ENCODE results near the gene NQO1. TPM values are rescaled to one million over a fixed set of nuclear protein-coding genes. Genes with fewer than 3 reads are reported as not detected.

The NQO1 gene
- total RNA-seq, 2 donors from 2014 or later: 26.5 to 36.6 TPM

GRCh38 chr16:69699915-69700314 is 26.4 kb downstream of the NQO1 start:
- intact Hi-C loops (cut with DNase I): no loop called here
- no peak for TF ChIP-seq CTCF (IDR thresholded peaks at IDR 0.05)
- Histone ChIP-seq H3K36me3 (replicated peaks in 1 of 2; ENCODE audit: insufficient read depth in 1 of 2, low read depth in 2 of 2) (peaks cover 0 to 3% of the 10 kb centered on the region in 2 donors), H3K27me3 (no peaks in the 10 kb centered on the region), H3K4me3 (no peak overlapping the region), H3K27ac (no peak overlapping the region), H3K4me1 (peaks cover 23% of the 10 kb centered on the region), H3K9me3 (no peaks in the 10 kb centered on the region)
- ATAC-seq (no peak), DNase-seq (no peak)
- 88 to 95% methylated on average over 1 of the region's 1 CpG for WGBS, 2 donors

- H3K36me3 ChIP-seq (replicated peaks in 1 of 2; ENCODE audit: insufficient read depth in 1 of 2, low read depth in 2 of 2): peaks cover 0 to 14% of the 10 kb centered on the region in 2 donors
- no peak for TF ChIP-seq CTCF (IDR thresholded peaks at IDR 0.05)
- no peak for TF ChIP-seq POLR2A (IDR thresholded peaks at IDR 0.05)
- DNase-seq (no peak), ATAC-seq (no peak)
- no peaks in the 10 kb centered on the region for H3K27me3 ChIP-seq
- H3K4me3 ChIP-seq: no peak overlapping the region
- H3K9me3 ChIP-seq: no peaks in the 10 kb centered on the region
- H3K27ac ChIP-seq: no peak overlapping the region
- intact Hi-C loops (cut with DNase I): no loop called here
- 89 to 93% methylated on average over 3 of the region's 3 CpGs for WGBS, 2 donors
- peaks cover 23% of the 10 kb centered on the region for H3K4me1 ChIP-seq
These were observed 28.0 kb downstream of the NQO1 start for GRCh38 chr16:69698404-69698803.

GRCh38 chr16:69693916-69694315 is 32.4 kb downstream of the NQO1 start:
- WGBS, 2 donors: 100% methylated on average over 2 of the region's 2 CpGs
- ATAC-seq: no peak
- Histone ChIP-seq H3K36me3 (replicated peaks in 1 of 2; ENCODE audit: insufficient read depth in 1 of 2, low read depth in 2 of 2) (peaks cover 0 to 32% of the 10 kb centered on the region in 2 donors), H3K4me1 (no peaks in the 10 kb centered on the region), H3K27me3 (no peaks in the 10 kb centered on the region), H3K4me3 (no peak overlapping the region), H3K27ac (no peak overlapping the region), H3K9me3 (no peaks in the 10 kb centered on the region)
- DNase-seq: no peak
- intact Hi-C loops (cut with DNase I): no loop called here
- TF ChIP-seq CTCF (IDR thresholded peaks at IDR 0.05): no peak
- no peak for TF ChIP-seq POLR2A (IDR thresholded peaks at IDR 0.05)

- Histone ChIP-seq H3K27me3 (no peaks in the 10 kb centered on the region), H3K9me3 (no peaks in the 10 kb centered on the region), H3K4me1 (no peaks in the 10 kb centered on the region), H3K4me3 (no peak overlapping the region), H3K27ac (no peak overlapping the region), H3K36me3 (replicated peaks in 1 of 2; ENCODE audit: insufficient read depth in 1 of 2, low read depth in 2 of 2) (peaks cover 0 to 32% of the 10 kb centered on the region in 2 donors)
- WGBS, 2 donors: 81 to 82% methylated on average over 4 of the region's 4 CpGs
- no peak for TF ChIP-seq POLR2A (IDR thresholded peaks at IDR 0.05)
- no peak for TF ChIP-seq CTCF (IDR thresholded peaks at IDR 0.05)
- intact Hi-C loops (cut with DNase I): no loop called here
- ATAC-seq: no peak
- no peak for DNase-seq
These were observed 34.1 kb downstream of the NQO1 start for GRCh38 chr16:69691980-69692911.

- Histone ChIP-seq H3K36me3 (replicated peaks in 1 of 2; ENCODE audit: insufficient read depth in 1 of 2, low read depth in 2 of 2) (peaks cover 0 to 20% of the 10 kb centered on the region in 2 donors), H3K4me3 (no peak overlapping the region), H3K4me1 (no peaks in the 10 kb centered on the region), H3K9me3 (no peaks in the 10 kb centered on the region), H3K27me3 (no peaks in the 10 kb centered on the region), H3K27ac (no peak overlapping the region)
- no peak for TF ChIP-seq CTCF (IDR thresholded peaks at IDR 0.05)
- TF ChIP-seq POLR2A (IDR thresholded peaks at IDR 0.05): no peak
- ATAC-seq: no peak
- DNase-seq: no peak
- intact Hi-C loops (cut with DNase I): no loop called here
- 88 to 92% methylated on average over 2 of the region's 2 CpGs for WGBS, 2 donors
These were observed 37.8 kb downstream of the NQO1 start for GRCh38 chr16:69688589-69688988.

All from body of pancreas (tissue), 4 donors.